Panc1 (cell line): ENCODE results near the gene OPN1SW. TPM values are rescaled to one million over a fixed set of nuclear protein-coding genes. Genes with fewer than 3 reads are reported as not detected.

Source experiments
- ATAC-seq: fragments of 200-7000 bp; cut with Tn5 transposase; 2 replicates; pipeline ENCODE4 v1.9.1; 2020; ENCODE audit warnings: mild to moderate bottlenecking, moderate library complexity
- BruUV-seq: library from RNA; stranded (reverse); fragments of 400-500 nt; replicated peaks from 2 replicates; lab custom pipeline; 2021; lab: Mats Ljungman, UMichigan
- CTCF ChIA-PET: fragments of 300-600 bp; sonication (Branson Sonifier 250); formaldehyde crosslinking; loops from one replicate; lab custom pipeline; 2022; ENCODE audit warnings: antibody characterized with exemption; lab: Charles Lee
- POLR2A ChIA-PET: fragments of 300-600 bp; sonication (Branson Sonifier 250); formaldehyde crosslinking; loops from one replicate; lab custom pipeline; 2022; ENCODE audit warnings: antibody characterized with exemption; lab: Charles Lee
- DNase-seq: peaks from one replicate; pipeline ENCODE4 v3.0.0-alpha.2; 2010; ENCODE audit warnings: low read depth, low spot score
- H3K27ac ChIP-seq: 2 replicates; pipeline ENCODE4 v1.5.1; 2011; ENCODE audit warnings: mild to moderate bottlenecking, low read length, inconsistent platforms
- H3K27me3 ChIP-seq: fragments of 200-500 bp; sonication (Bioruptor generic); 2 replicates; pipeline ENCODE4 v1.6.0; 2014; ENCODE audit warnings: low read length, inconsistent platforms; ENCODE audit not compliant: control insufficient read depth, insufficient read depth
- H3K36me3 ChIP-seq: fragments of 200-500 bp; sonication (Bioruptor generic); 2 replicates; pipeline ENCODE4 v1.5.1; 2014; ENCODE audit warnings: inconsistent platforms, mild to moderate bottlenecking, low read length, moderate library complexity; ENCODE audit not compliant: control insufficient read depth, insufficient read depth
- H3K4me1 ChIP-seq: 2 replicates; pipeline ENCODE4 v1.5.1; 2011; ENCODE audit warnings: inconsistent platforms, mild to moderate bottlenecking, low read length, moderate library complexity; ENCODE audit not compliant: control insufficient read depth, insufficient read depth
- H3K4me3 ChIP-seq, 2 experiments: 2 replicates each; pipeline ENCODE4 v1.5.1; 2011 to 2012; ENCODE audit warnings: low read depth in 2 of 2, low read length in 2 of 2, mild to moderate bottlenecking in 2 of 2, inconsistent platforms in 1 of 2, moderate library complexity in 1 of 2
- H3K9me3 ChIP-seq: fragments of 200-500 bp; sonication (Bioruptor generic); 2 replicates; pipeline ENCODE4 v1.5.1; 2014; ENCODE audit warnings: low read depth, mild to moderate bottlenecking, inconsistent platforms, low read length, moderate library complexity; ENCODE audit not compliant: control insufficient read depth, insufficient read depth
- CTCF ChIP-seq: fragments of 450-650 bp; IDR thresholded peaks from 2 replicates; pipeline ENCODE4 v1.5.1; 2017; ENCODE audit warnings: mild to moderate bottlenecking
- POLR2AphosphoS5 ChIP-seq: IDR thresholded peaks from 2 replicates; pipeline ENCODE4 v1.6.1; 2012; ENCODE audit warnings: mild to moderate bottlenecking, low read depth, low read length, moderate library complexity
- SIN3A ChIP-seq: IDR thresholded peaks from 2 replicates; pipeline ENCODE4 v1.6.1; 2012; ENCODE audit warnings: low read depth, mild to moderate bottlenecking, low read length, moderate library complexity, borderline replicate concordance; ENCODE audit not compliant: insufficient read depth
- TCF7L2 ChIP-seq: IDR thresholded peaks from 2 replicates; pipeline ENCODE4 v1.6.1; 2011; ENCODE audit warnings: mild to moderate bottlenecking, low read depth, low read length, inconsistent platforms
- in situ Hi-C: cut with HindIII; loops from 2 replicates; pipeline ENCODE4 v1.10.0; 2016; ENCODE audit warnings: low sequenced_read_pairs, low pct_unique_long_range_greater_than_20kb
- intact Hi-C: fragments of 100-400 bp; cut with micrococcal nuclease; formaldehyde crosslinking; loops from one replicate; pipeline ENCODE4 v1.10.0; 2022; ENCODE audit not compliant: unreplicated experiment
- total RNA-seq: library from RNA; stranded (reverse); gene quantifications from one replicate; pipeline ENCODE4 v1.2.1, GENCODE V29; 2021; ENCODE audit not compliant: unreplicated experiment
- TF ChIP-seq, protein P1 (sequence below), 2 experiments: IDR thresholded peaks; 2 replicates each; pipeline ENCODE4 v1.6.1; 2011 to 2012; ENCODE audit warnings: low read depth in 2 of 2, control low read depth in 1 of 2, low read length in 1 of 2, mild to moderate bottlenecking in 1 of 2, moderate library complexity in 1 of 2; ENCODE audit not compliant: insufficient read depth in 1 of 2

Gene OPN1SW
- total RNA-seq, 1 experiment from 2014 or later, result not detected

GRCh38 chr7:128795129-128795528 is 19.5 kb upstream of the OPN1SW start:
- no peak overlapping the region for H3K27ac ChIP-seq
- intact Hi-C loops, result loop anchor here (5.0 kb wide), 1 partner anchor 72 kb away; a partner anchor contains a TSS
- peaks cover 3% of the 10 kb centered on the region for H3K27me3 ChIP-seq
- H3K4me3 ChIP-seq, result no peak overlapping the region
- ATAC-seq, result no peak
- H3K36me3 ChIP-seq, result no peaks in the 10 kb centered on the region; the same call in 1 of the 2 replicates
- no peak for DNase-seq
- no peaks in the 10 kb centered on the region; the same call in 1 of the 2 replicates for H3K4me1 ChIP-seq
- no TSS peak for BruUV-seq
- ChIA-PET POLR2A (no interaction called here), CTCF (interaction anchor here (0.6 to 0.9 kb wide), 2 partner anchors 84 to 88 kb away, joined by 4 to 5 read pairs; no protein-coding TSS in a partner anchor)
- TF ChIP-seq TCF7L2 (no peak), CTCF (no peak), POLR2AphosphoS5 (no peak), SIN3A (no peak)
- TF ChIP-seq, protein P1, sequence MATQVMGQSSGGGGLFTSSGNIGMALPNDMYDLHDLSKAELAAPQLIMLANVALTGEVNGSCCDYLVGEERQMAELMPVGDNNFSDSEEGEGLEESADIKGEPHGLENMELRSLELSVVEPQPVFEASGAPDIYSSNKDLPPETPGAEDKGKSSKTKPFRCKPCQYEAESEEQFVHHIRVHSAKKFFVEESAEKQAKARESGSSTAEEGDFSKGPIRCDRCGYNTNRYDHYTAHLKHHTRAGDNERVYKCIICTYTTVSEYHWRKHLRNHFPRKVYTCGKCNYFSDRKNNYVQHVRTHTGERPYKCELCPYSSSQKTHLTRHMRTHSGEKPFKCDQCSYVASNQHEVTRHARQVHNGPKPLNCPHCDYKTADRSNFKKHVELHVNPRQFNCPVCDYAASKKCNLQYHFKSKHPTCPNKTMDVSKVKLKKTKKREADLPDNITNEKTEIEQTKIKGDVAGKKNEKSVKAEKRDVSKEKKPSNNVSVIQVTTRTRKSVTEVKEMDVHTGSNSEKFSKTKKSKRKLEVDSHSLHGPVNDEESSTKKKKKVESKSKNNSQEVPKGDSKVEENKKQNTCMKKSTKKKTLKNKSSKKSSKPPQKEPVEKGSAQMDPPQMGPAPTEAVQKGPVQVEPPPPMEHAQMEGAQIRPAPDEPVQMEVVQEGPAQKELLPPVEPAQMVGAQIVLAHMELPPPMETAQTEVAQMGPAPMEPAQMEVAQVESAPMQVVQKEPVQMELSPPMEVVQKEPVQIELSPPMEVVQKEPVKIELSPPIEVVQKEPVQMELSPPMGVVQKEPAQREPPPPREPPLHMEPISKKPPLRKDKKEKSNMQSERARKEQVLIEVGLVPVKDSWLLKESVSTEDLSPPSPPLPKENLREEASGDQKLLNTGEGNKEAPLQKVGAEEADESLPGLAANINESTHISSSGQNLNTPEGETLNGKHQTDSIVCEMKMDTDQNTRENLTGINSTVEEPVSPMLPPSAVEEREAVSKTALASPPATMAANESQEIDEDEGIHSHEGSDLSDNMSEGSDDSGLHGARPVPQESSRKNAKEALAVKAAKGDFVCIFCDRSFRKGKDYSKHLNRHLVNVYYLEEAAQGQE (IDR thresholded peaks at IDR 0.05; ENCODE audit: insufficient read depth in 1 of 2, low read depth in 2 of 2, low read length in 1 of 2), result no peak
- H3K9me3 ChIP-seq, result no peaks in the 10 kb centered on the region
- in situ Hi-C loops, result no loop called here

DNA sequence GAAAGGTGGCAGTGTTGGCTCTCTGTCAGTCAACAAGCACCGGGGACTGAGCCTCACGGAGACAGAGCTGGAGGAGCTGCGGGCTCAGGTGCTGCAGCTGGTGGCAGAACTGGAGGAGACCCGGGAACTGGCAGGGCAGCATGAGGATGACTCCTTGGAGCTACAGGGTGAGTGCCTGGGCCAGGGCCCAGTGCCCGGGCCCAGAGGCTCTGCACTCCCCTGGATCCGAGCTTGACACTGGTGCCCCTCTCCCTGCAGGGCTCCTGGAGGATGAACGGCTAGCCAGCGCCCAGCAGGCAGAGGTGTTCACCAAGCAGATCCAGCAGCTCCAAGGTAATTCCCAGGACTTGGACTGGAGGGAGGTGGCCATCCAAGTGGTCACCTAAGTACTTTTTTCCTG is 18.8 kb upstream of the OPN1SW start:
- ChIA-PET CTCF (interaction anchor here (0.6 to 1.1 kb wide), 3 partner anchors 85 to 204 kb away, joined by 3 to 4 read pairs (median 3); no protein-coding TSS in a partner anchor), POLR2A (interaction anchor here (0.8 kb wide), 1 partner anchor 90 kb away, joined by 3 read pairs; no protein-coding TSS in a partner anchor)
- ATAC-seq, result no peak
- no peak for DNase-seq
- no peaks in the 10 kb centered on the region; the same call in 1 of the 2 replicates for H3K4me1 ChIP-seq
- in situ Hi-C loops, result no loop called here
- H3K27me3 ChIP-seq, result peaks cover 5% of the 10 kb centered on the region
- BruUV-seq, result no TSS peak
- no peak overlapping the region for H3K4me3 ChIP-seq
- no peaks in the 10 kb centered on the region for H3K9me3 ChIP-seq
- TF ChIP-seq SIN3A (no peak), CTCF (0 out of 2 replicates have a peak, but pooled peaks have one; percentile 26)
- intact Hi-C loops, result loop anchor here (5.0 kb wide), 1 partner anchor 88 kb away; no protein-coding TSS in a partner anchor
- H3K36me3 ChIP-seq, result no peaks in the 10 kb centered on the region; the same call in 1 of the 2 replicates
- H3K27ac ChIP-seq, result no peak overlapping the region
